AG09309 (cell line): ENCODE data around the gene CD9.

Experiments used
- DNase-seq: peaks from one replicate; pipeline ENCODE4 v3.0.0-alpha.2; 2010; ENCODE audit warnings: low read depth
- H3K4me3 ChIP-seq: 2 replicates; pipeline ENCODE4 v1.5.1; 2011; ENCODE audit warnings: mild to moderate bottlenecking, low read depth, low read length, moderate library complexity; ENCODE audit not compliant: control insufficient read depth
- TF ChIP-seq, protein P1 (sequence below): IDR thresholded peaks from 2 replicates; pipeline ENCODE4 v1.5.1; 2011; ENCODE audit warnings: mild to moderate bottlenecking, low read depth, low read length, inconsistent platforms; ENCODE audit not compliant: insufficient read depth, control insufficient read depth; ENCODE audit errors: missing control alignments

CD9 gene

DNA sequence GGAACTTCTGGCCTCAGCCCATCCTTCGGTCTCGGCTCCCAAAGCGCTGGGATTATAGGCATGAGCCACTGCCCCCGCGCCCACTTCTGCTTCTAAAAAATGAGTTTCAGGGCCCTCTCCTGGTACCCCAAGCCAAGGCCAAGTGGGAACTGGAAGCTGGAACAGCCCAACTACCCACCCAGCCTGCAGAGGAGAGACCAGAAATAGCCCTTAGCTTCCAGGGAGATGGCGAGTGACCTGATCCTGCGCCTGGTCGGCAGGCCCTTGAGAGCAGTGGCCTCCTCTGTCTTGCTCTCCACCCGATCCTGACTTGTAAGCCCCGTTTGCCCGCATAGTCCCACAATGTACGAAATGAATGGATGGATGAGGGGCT, 79.0 kb downstream of the CD9 start:
- no peak overlapping the region for H3K4me3 ChIP-seq
- TF ChIP-seq, protein P1, sequence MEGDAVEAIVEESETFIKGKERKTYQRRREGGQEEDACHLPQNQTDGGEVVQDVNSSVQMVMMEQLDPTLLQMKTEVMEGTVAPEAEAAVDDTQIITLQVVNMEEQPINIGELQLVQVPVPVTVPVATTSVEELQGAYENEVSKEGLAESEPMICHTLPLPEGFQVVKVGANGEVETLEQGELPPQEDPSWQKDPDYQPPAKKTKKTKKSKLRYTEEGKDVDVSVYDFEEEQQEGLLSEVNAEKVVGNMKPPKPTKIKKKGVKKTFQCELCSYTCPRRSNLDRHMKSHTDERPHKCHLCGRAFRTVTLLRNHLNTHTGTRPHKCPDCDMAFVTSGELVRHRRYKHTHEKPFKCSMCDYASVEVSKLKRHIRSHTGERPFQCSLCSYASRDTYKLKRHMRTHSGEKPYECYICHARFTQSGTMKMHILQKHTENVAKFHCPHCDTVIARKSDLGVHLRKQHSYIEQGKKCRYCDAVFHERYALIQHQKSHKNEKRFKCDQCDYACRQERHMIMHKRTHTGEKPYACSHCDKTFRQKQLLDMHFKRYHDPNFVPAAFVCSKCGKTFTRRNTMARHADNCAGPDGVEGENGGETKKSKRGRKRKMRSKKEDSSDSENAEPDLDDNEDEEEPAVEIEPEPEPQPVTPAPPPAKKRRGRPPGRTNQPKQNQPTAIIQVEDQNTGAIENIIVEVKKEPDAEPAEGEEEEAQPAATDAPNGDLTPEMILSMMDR: no peak

DNA sequence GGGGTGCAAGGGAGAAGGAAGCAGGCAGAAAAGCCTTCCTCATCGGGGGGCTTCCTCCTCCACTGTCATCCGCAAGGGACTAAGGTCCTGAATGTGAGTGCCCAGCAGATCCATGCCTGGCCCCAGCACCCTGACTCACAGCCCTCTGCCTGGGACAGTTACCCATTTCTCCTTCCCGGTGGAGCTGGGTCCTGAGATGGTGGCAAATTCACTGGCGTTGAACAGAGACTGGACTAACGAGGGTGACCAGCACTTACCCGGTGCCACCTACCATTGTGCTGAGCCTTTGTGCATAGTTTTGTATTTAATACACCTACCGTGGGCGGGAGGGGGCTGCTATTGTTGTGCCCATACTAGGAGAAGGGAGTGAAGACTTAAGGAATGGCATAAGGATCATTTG, 79.4 kb downstream of the CD9 start:
- TF ChIP-seq, protein P1: no peak
- no peak overlapping the region for H3K4me3 ChIP-seq
- no peak for DNase-seq

More for the DNA sequence above, 79.0 kb downstream of the CD9 start:
- DNase-seq: no peak

DNA sequence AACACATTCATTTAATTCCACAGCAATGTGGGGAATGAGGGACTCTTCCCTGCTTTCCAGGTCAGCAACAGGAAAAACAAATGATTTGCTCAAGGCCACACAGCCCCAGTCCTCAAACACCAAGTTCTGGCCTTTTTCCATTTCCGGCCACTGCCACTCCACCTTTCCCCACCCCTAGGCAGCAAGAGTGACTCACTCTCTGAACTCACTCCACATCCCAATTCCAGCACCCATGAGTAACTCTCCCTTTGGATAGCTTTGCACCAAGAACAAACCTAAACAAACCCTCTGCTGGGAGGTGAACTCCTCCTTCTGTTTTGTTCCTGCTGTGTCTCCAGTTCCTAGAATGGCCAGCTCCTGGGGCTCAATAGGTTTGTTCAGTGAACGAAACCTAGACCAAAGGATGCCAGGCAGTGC, 79.9 kb downstream of the CD9 start:
- no peak overlapping the region for H3K4me3 ChIP-seq
- peak; percentile 52 for DNase-seq
- TF ChIP-seq, protein P1: no peak

DNA sequence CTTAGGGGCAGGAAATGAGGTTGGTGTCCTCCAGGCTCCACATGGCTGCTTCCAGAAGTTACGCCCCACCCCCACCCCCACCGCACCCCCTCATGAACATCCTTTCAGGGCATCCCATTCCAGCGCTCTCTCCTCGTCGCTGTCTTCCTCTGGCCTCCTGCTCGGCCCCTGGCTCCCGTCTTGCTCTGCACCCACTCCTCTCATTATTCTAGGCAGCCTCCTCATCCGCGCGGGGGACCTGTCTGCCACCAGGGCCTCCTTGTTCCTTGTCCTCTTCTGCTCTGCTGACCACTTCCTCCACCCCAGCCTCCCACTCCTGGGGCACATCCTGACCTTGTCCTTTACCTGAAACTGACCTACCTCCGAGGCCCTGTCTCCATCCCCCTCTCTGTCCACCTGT, 80.5 kb downstream of the CD9 start:
- no peak overlapping the region for H3K4me3 ChIP-seq
- TF ChIP-seq, protein P1: no peak
- no peak for DNase-seq

DNA sequence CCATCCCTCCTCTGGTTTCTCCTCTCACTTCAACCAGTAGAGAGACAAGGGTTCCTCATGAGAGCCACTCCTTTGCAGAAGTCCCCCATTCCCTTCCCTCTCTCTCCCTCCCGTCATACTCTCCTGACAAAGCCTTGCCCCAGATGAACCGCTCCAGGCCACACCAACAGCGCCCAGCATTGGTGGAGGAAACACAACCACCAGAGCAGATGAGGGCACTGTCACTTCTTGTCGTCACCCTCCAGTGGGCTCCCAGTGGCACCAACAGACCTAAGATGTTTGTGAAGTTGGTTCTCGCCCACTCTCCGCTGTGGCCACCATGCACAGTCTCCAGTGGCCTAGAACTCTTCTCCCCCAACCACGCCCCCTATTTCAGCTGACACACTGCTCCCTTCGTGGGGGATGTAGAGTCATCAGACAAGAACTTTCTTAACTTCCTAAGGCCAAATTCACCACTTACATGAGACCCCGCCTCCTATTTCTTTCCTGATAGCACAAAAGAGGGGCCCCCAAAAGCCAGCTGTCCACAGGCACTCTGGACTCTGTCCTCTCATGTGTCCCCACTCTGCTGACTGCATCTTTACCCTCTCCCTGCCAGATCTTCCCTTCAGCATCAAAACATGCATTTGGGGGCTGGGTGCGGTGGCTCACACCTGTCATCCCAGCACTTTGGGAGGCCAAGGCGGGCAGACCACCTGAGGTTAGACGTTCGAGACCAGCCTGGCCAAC, 81.0 kb downstream of the CD9 start:
- TF ChIP-seq, protein P1: no peak
- no peak for DNase-seq
- no peak overlapping the region for H3K4me3 ChIP-seq

DNA sequence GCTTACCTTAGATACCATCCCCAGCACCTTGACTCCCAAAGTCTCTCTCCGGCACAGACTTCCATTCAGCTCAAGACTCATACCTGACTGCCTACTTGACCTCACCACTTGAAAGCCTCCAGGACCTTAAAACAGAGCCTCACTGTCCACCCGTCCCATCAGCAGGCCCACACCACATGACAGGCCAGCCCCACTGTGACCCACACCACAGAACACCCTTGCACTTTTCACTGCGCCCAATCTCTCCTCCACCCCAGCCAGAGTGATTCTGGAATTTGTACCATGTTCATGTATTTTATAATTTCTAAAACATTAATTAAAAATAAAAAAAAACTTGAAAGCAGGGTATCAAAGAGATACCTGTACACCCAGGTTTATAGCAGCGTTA, 82.2 kb downstream of the CD9 start:
- TF ChIP-seq, protein P1: no peak
- H3K4me3 ChIP-seq: no peak overlapping the region
- DNase-seq: no peak
